ENCODE measurements around the gene SPOCK1. TPM values are rescaled to one million over a fixed set of nuclear protein-coding genes. Genes with fewer than 3 reads are reported as not detected.

Gene SPOCK1
- total and polyA plus RNA-seq, 3 donors from 2014 or later, result 63.8 to 111 (median 101) TPM

- no peaks in the 10 kb centered on the region for H3K36me3 ChIP-seq (ENCODE audit: low read depth, missing control alignments)
- no peaks in the 10 kb centered on the region for H3K9me3 ChIP-seq
- H3K27ac ChIP-seq, result no peak overlapping the region
- no peaks in the 10 kb centered on the region for H3K4me1 ChIP-seq
- intact Hi-C loops (cut with DNase I; ENCODE audit: low total_unique reads), result no loop called here
- H3K27me3 ChIP-seq, result no peaks in the 10 kb centered on the region
- DNase-seq, result no peak
- H3K4me3 ChIP-seq, result no peak overlapping the region
- WGBS, 2 donors, result 87 to 96% methylated on average over 3 of the region's 3 CpGs
- TF ChIP-seq, protein P1, sequence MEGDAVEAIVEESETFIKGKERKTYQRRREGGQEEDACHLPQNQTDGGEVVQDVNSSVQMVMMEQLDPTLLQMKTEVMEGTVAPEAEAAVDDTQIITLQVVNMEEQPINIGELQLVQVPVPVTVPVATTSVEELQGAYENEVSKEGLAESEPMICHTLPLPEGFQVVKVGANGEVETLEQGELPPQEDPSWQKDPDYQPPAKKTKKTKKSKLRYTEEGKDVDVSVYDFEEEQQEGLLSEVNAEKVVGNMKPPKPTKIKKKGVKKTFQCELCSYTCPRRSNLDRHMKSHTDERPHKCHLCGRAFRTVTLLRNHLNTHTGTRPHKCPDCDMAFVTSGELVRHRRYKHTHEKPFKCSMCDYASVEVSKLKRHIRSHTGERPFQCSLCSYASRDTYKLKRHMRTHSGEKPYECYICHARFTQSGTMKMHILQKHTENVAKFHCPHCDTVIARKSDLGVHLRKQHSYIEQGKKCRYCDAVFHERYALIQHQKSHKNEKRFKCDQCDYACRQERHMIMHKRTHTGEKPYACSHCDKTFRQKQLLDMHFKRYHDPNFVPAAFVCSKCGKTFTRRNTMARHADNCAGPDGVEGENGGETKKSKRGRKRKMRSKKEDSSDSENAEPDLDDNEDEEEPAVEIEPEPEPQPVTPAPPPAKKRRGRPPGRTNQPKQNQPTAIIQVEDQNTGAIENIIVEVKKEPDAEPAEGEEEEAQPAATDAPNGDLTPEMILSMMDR (IDR thresholded peaks at IDR 0.05), result no peak
Observed at GRCh38 chr5:137226081-137226480, 273.0 kb downstream of the SPOCK1 start.

DNA sequence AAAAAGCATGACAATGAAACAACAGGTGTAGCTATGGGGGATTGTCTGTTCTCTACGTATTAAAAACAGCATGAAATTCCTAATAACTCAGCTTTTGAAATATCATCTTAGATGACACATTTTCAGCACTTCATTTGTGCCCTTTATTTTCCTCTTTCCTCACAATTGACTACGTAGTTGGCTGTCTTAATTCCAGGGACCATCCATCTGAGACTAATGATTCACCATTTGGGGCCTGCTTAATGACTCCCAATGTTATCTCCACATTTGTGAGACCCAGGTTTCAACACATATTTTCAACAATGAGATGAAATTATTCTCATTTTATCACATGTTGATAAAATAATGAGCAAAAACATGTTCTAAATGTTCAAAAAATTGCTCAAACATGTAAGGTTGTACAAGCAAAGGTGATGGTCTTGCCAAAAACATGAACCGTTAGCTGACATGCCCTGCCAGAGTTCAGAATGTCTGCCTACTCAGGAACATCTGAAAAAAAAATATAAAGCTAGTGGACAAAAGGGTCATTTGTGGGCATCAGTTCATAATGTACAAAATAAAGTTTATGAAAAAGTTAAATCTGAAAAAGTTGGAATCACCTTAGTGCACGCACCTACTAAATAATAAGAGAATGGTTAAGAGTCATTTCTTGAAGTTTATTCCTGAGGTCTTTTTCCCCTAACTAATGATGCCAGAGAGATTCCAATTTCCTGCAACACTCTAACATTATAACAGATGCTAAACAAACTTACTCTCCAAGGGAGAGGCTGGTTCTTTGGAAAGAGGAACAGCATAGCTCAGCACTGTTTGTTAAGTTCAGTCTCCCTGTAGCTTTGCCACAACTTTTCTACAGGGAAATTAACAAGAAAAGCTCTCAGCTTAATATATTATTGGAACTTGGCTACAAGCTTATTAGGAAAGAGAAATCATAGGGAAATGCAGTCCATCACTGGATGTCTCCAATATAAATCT is 275.5 kb downstream of the SPOCK1 start:
- Histone ChIP-seq H3K27ac (no peak overlapping the region), H3K36me3 (ENCODE audit: low read depth, missing control alignments) (no peaks in the 10 kb centered on the region), H3K9me3 (no peaks in the 10 kb centered on the region), H3K4me1 (no peaks in the 10 kb centered on the region), H3K4me3 (no peak overlapping the region), H3K27me3 (no peaks in the 10 kb centered on the region)
- DNase-seq, result no peak
- intact Hi-C loops (cut with DNase I; ENCODE audit: low total_unique reads), result no loop called here
- 80 to 83% methylated on average over 4 of the region's 4 CpGs for WGBS, 2 donors
- no peak for TF ChIP-seq POLR2A (IDR thresholded peaks at IDR 0.05)
- TF ChIP-seq, protein P1 (IDR thresholded peaks at IDR 0.05), result no peak

DNA sequence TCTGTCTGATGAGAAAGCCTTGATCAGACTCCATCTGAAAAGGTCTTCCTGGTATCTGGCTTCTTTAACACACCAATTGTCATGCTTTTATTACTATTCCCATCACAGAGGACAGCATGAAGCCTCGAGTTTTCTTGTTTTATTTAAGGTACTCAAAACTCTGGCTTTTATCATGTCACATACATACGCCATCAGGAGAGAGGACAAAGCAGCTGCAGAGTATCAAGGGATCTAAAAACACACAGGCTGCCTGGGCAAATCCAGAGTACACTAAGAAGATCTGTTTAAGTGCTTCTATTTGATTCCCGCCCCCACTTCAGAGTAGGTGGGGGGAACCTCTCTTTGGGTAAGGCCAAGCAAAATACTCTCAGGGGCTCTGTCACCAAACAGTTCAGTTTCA is 277.2 kb downstream of the SPOCK1 start:
- intact Hi-C loops (cut with DNase I; ENCODE audit: low total_unique reads), result no loop called here
- Histone ChIP-seq H3K36me3 (ENCODE audit: low read depth, missing control alignments) (no peaks in the 10 kb centered on the region), H3K4me1 (no peaks in the 10 kb centered on the region), H3K27ac (no peak overlapping the region), H3K4me3 (no peak overlapping the region), H3K27me3 (no peaks in the 10 kb centered on the region), H3K9me3 (no peaks in the 10 kb centered on the region)
- TF ChIP-seq, protein P1 (IDR thresholded peaks at IDR 0.05), result no peak
- TF ChIP-seq POLR2A (IDR thresholded peaks at IDR 0.05), result no peak
- no peak for DNase-seq
- 78 to 88% methylated on average over 3 of the region's 3 CpGs for WGBS, 2 donors

DNA sequence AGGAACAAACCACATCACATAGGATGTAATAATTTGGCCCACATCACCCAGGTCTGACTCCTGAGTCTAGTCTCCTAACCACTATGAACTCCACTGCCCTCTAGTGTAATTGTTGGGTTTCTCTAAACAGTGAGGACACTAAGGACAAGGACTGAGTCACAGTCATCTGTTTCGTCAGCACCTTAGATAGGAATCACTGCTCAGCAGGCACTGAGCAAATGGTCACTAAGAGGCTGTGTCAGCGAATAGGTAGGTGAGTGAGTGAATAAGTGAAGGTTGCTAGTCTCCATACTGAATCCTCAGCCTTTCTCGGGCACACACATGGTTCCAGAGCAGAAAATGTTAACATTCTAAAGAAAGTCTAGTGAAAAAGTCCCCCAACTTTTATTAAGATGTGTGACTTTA is 278.6 kb downstream of the SPOCK1 start:
- TF ChIP-seq POLR2A (IDR thresholded peaks at IDR 0.05), result no peak
- TF ChIP-seq, protein P1 (IDR thresholded peaks at IDR 0.05), result peak; percentile 38 to 43 (median 40)
- no peaks in the 10 kb centered on the region for H3K4me1 ChIP-seq
- H3K36me3 ChIP-seq (ENCODE audit: low read depth, missing control alignments), result no peaks in the 10 kb centered on the region
- intact Hi-C loops (cut with DNase I; ENCODE audit: low total_unique reads), result no loop called here
- no peaks in the 10 kb centered on the region for H3K9me3 ChIP-seq
- H3K4me3 ChIP-seq, result no peak overlapping the region
- no peak overlapping the region for H3K27ac ChIP-seq
- no peaks in the 10 kb centered on the region for H3K27me3 ChIP-seq
- DNase-seq, result peak; percentile 18
- 56 to 72% methylated on average over 3 of the region's 3 CpGs for WGBS, 2 donors
